MV-4-11 (cell line): Measurements from ENCODE around the gene ABCC5.

Source experiments
- DNase-seq: peaks from one replicate; lab custom pipeline; 2025; lab: John Stamatoyannopoulos, UW

Gene ABCC5

GRCh38 chr3:183885766-183886165 lies 131.9 kb downstream of the ABCC5 start:
- DNase-seq: no peak

GRCh38 chr3:183884427-183885296 lies 133.0 kb downstream of the ABCC5 start, which contains the start of gene PARL:
Gene PARL, minus strand, starts transcription at chr3:183884880. Its CDS starts 34 bp downstream, at chr3:183884846.
- peak; percentile 91 for DNase-seq

DNA sequence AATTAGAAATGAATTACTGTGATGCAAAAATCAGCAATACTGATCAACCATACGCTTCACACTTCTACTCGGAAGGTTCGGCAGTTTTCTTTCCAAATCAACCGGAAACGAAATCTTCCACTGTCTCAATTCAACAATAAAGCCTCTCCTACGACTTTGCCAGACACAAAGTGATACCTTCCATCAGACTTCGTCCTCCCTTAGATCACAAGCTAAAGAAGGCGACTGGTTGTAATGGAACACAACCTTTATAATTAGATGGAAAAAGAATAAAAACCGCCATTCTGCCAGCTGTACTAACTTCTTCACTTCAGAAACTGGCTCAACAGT lies 133.6 kb downstream of the ABCC5 start:
- no peak for DNase-seq

- DNase-seq: no peak
Observed at GRCh38 chr3:183883291-183884096, 134.2 kb downstream of the ABCC5 start.

GRCh38 chr3:183880121-183880520 lies 137.6 kb downstream of the ABCC5 start:
- peak; percentile 82 for DNase-seq

- peak; percentile 5 for DNase-seq
Observed at GRCh38 chr3:183879243-183879642, 138.4 kb downstream of the ABCC5 start.

DNA sequence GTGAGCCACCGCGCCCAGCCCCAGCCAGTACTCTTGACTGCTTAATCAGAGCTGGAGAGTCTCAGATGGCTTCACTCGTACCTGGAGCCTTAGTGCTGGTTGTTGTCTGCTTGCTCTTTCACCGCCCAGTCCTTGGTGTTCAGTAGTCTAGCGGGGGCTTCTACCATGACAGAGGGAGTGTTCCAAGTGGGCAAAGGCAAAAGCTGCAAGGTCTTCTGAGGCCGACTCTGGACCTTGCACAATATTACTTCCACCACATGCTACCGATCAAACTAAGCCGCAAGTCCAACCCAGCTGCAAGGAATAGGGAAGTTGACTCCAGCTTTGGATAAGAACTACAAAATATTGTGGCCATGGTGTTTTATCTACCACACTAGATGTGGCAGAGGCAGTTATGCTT lies 139.6 kb downstream of the ABCC5 start:
- peak; percentile 99 for DNase-seq

DNA sequence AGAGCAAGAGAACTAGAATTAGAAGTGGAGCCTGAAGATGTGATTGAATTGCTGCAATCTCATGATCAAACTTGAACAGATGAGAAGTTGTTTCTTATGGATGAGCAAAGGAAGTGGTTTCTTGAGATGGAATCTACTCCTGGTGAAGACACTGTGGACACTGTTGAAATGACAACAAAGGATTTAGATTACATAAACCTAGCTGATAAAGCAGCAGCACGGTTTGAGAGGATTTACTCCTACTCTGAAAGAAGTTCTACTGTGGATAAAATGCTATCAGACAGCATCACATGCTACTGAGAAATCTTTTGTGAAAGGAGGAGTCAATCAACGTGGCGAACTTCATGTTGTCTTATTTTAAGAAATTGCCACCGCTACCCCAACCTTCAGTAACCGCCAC lies 140.5 kb downstream of the ABCC5 start:
- DNase-seq: peak; percentile 77

DNA sequence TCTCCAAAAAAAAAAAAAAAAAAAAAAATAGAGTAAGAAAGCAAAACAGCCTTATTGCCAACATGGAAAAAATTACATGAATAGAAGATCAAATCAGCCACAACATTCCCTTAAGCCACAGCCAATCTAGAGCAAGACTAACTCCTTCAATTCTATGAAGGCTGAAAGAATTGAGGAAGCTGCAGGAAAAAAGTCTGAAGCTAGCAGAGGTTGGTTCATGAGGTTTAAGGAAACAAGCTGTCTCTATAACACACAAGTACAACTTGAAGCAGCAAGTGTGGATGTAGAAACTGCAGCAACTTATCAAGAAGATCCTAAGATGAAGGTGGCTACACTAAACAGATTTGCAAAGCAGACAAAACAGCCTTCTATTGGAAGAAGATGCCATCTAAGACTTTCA lies 142.3 kb downstream of the ABCC5 start:
- DNase-seq: peak; percentile 76

GRCh38 chr3:183873914-183874313 lies 143.8 kb downstream of the ABCC5 start:
- no peak for DNase-seq

- no peak for DNase-seq
Observed at GRCh38 chr3:183871541-183871940, 146.1 kb downstream of the ABCC5 start.

DNA sequence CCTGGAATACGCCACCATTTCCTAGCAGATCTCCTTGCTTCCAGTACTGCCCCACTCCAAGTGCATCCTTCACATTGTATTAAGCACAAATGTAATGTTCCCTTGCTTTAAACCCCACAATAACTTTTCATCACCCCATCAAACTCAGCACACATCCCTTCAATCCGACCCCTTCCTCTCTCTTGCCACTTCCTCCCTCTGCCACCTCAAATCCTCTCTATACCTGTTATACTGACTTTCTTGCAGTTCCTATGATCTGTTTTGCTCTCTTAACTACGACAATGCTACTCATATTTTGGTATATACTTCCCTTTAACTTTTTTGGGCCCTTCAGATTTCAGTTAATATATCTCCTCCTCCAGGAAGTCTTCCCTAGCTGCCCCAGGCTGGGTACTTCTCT lies 147.1 kb downstream of the ABCC5 start:
- DNase-seq: no peak
